Dermis blood vessel endothelial cell (primary cell): ENCODE measurements around the gene CD180. TPM values are rescaled to one million over a fixed set of nuclear protein-coding genes. Genes with fewer than 3 reads are reported as not detected.

ENCODE experiments used
- DNase-seq: peaks from one replicate; pipeline ENCODE4 v3.0.0; 2010
- total RNA-seq: library from RNA; depleted of rRNA; stranded (reverse); fragments of >200 nt; gene quantifications from 2 replicates; pipeline ENCODE4 v1.2.3, GENCODE V29; 2014

Gene CD180
- total RNA-seq, result 0.09 TPM in 1 of 2 replicates, not detected in the other

GRCh38 chr5:67196537-67197059, at the start of gene CD180:
TSS of gene CD180 (minus strand) at chr5:67196799. CDS start at chr5:67196641, 158 bp downstream.
- DNase-seq, result no peak

DNA sequence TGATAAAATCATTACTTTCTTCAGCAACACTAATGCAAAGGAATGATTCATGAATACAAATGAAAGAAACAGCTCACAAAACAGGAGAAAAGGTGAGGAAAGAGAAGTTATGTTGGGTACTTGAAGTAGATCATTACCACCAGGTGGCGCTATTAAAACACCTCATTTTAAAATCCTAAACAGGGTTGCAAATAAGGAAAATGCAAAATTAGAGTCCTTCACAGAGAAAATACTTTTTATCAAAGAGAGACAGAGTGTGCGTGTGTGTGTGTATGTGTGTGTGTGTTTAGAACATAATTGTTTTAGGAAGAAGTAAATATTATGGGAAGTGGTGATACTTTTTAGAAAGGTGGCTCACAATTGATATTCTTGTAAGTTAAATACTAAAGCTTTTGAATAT, 49.5 kb upstream of the CD180 start:
- DNase-seq, result peak; percentile 92

- DNase-seq, result peak; percentile 46
Measured at GRCh38 chr5:67245259-67245846, 48.8 kb upstream of the CD180 start.

DNA sequence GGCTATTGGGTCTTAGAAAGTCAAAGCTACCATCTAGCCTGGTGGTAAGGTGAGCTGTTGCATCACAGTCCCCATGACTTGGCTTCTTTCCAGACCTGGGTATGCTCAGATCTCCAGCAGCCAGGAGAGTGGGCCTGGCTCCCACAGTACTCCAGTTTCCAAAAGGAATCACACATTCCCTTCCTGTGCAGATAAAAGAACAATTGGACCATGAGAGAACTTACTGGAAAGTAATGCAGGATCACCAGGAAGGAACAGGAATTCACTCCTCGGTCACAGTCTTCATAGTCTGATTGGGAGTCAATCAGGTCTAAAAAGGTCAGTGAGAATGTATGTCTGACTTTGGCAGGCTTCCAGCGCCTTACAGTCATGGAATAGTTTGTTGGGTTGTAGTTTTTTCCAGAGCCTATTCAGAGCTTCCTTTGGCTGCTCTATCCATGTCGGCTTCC, 47.8 kb upstream of the CD180 start:
- DNase-seq, result peak; percentile 97

DNA sequence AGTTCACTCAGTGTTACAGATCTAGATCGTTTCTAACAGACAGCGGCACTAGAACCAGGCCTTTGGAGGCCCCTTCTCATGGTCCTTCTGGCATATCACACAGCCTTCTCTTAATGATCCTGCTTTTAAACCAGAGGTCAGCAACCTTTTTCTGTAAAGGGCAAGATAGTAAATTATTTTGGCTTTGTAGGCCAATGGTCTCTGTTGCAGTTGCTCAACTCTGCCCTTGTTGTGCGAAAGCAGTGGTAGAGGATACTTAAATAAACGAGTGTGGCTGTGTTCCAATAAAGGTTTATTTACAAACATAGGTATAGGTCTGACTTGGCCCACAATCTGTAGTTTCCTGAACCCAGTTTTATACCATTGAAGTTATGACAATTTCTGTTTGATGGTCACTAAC, 47.3 kb upstream of the CD180 start:
- no peak for DNase-seq

GRCh38 chr5:67243349-67243748, 46.8 kb upstream of the CD180 start:
- DNase-seq, result no peak

DNA sequence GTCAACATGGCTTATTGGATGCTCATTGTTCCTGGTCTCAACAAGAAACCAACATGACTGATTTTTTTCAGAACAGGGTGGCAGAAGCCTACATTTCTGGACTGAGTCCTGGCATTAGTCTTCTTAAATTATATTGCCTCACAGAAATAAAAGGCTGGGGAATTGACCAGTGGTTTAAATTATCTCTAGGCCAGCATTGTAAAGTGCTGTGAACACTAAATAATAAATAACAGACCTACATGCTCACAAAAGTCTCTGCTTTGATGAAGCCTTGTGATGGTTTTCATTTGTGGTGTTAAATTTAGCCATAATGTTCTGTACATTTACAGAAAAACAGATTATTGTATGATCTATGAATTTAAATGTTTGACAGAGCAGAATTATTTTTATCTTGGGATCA, 44.7 kb upstream of the CD180 start:
- no peak for DNase-seq

DNA sequence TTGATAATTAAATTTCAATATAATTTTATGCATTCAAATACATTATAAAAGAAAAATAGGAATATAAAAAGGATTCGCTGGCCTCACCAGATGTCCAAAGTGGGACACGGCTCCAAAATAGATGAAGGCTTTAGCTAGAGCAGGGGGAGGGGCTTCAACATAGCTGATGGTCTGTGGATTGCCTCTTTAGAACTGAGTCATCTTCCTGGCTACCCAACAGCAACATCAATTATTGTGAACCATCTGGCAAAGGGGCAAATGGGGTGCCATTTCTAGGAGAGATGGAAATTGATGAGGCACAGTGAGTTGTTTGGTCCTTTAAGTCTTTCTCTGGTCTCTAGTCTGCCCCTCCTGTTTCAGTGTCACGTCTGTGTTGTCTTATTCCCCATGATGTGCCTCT, 44.2 kb upstream of the CD180 start:
- DNase-seq, result peak; percentile 27

DNA sequence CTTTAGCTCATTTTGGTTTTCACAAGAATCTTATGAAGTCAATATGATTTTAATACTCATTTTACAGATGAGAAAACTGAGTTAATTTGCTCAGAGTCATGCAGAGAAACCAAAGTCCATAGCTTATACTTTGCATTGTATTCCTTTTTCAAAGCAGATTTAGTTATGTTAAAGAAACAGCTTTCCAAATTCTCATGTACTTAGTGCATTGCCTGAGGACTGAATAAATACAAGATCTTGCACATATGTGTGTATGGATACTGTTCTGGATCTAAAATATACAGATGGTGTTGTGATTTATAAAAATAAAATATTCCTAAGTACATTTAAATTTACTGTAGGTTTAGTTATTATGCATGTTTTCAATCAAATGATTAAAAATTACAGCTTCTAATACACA, 43.5 kb upstream of the CD180 start:
- no peak for DNase-seq

DNA sequence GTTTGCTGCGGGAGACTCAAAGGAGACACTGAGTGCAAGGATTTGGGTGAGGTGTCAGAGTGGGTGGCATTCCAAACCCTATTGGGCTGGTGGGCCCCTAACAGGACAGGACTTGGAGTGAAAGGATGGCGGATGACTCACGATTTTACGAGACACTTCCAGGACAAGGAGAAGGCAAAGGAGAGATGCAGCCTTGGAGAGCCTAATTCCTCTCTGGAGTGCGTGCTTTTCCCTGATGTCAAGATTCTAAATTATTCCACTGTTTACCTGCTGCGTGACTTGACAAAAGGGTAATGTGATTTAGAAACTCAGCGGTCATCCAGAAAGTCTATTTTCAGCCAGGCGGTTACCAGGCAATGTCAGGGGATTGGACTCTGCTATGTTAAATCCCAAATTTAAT, 41.6 kb upstream of the CD180 start:
- no peak for DNase-seq

DNA sequence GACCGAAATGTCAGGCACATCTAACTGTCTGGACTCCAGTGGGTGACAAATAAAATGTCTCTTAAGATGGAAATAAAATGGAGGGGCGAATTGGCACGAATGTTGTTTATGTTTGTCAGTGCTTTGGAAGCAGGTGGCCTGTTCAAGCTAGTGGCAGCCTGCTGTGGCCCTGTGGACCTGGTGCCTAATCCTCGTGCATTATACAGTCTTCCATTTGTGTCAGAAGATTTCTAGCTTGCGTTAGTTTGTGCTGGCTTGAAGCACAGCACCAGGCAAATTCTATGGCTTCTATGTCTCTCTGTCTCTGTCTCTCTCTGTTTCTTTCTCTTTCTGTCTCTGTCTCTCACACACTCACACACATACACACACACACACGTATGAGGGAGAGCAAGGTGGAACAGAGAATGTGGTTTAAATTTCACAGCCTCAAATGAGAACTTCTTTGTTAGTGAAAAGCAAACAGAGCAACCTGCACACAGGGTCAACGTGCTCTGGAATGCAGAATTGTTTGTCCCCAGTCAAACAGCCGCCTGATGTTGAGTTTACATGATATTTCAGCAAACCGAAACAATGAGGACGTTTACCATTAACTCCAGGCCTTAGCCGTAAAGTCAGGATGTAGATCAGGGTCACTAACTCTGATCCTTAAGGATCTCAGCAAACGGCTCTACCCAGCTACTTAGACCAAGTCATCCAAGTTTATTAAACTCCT, 39.0 kb upstream of the CD180 start:
- DNase-seq, result peak; percentile 21

- peak; percentile 93 for DNase-seq
Measured at GRCh38 chr5:67234671-67235176, 38.1 kb upstream of the CD180 start.

DNA sequence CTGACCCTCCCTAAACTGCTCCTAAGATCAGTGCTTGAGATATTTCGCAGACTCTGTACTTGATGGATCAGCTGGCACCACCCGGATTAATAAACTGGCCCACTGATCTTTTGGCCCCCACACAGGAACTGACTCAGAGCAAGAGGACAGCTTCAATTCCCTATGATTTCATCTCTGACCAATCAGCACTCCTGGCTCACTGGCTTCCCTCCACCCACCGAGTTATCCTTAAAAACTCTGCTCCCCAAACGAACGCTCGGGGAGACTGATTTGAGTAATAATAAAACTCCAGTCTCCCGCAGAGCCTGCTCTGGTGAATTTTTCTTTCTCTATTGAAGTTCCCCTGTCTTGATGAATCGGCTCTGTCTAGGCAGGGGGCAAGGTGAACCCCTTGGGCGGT, 36.5 kb upstream of the CD180 start:
- DNase-seq, result peak; percentile 54

- DNase-seq, result no peak
Measured at GRCh38 chr5:67223211-67223610, 26.6 kb upstream of the CD180 start.

GRCh38 chr5:67222243-67223025, 25.8 kb upstream of the CD180 start:
- DNase-seq, result no peak

- DNase-seq, result no peak
Measured at GRCh38 chr5:67221487-67222242, 25.1 kb upstream of the CD180 start.

DNA sequence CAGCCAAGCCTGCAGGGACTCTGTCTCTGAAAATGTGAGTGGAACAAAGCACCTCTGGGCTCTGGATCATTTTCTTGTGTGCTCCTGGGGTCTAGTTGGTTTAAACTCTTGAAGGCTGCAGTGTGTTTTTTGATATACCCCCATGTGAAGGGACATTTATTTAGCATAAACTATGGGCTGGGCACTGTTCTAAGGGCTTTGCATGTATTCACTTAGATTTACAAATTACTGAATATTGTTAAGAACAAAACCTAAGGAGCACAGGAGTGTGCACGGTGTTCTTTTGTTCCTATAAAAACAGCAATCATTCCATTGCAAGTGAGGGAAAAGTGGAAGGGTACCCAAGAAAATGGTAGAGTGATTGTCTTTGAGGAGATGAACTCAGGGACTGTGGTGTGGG, 20.0 kb upstream of the CD180 start:
- no peak for DNase-seq

GRCh38 chr5:67215519-67216471, 19.2 kb upstream of the CD180 start:
- DNase-seq, result peak; percentile 84

- peak; percentile 38 for DNase-seq
Measured at GRCh38 chr5:67214707-67215447, 18.3 kb upstream of the CD180 start.

GRCh38 chr5:67214036-67214435, 17.4 kb upstream of the CD180 start:
- no peak for DNase-seq
